Measurements from ENCODE around the gene LRBA.

DNA sequence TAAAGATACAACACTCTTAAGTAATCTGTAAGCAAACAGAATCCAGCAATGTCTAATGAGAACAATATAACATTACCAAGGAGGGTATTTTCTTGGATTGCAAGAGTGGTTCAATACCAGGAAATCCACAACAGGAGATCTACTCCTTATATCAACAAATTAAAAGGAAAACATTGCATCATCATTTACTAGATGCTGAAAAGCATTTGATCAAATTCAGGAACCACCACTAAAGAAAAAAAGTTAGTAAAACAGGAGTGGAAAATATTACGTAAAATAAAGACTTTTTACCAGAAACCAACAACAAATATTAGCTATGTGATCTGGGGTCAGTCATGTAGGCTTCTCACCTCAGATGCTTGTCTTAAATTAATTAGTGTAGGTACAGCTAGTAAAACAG lies 499.9 kb downstream of the LRBA start:
- TF ChIP-seq, protein P1, sequence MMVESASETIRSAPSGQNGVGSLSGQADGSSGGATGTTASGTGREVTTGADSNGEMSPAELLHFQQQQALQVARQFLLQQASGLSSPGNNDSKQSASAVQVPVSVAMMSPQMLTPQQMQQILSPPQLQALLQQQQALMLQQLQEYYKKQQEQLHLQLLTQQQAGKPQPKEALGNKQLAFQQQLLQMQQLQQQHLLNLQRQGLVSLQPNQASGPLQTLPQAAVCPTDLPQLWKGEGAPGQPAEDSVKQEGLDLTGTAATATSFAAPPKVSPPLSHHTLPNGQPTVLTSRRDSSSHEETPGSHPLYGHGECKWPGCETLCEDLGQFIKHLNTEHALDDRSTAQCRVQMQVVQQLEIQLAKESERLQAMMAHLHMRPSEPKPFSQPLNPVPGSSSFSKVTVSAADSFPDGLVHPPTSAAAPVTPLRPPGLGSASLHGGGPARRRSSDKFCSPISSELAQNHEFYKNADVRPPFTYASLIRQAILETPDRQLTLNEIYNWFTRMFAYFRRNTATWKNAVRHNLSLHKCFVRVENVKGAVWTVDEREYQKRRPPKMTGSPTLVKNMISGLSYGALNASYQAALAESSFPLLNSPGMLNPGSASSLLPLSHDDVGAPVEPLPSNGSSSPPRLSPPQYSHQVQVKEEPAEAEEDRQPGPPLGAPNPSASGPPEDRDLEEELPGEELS (CRISPR knock-in tag; IDR thresholded peaks at IDR 0.05; ENCODE audit: borderline replicate concordance) = no peak
- no peak for TF ChIP-seq RAD51 (IDR thresholded peaks at IDR 0.05; ENCODE audit: borderline replicate concordance, low read depth)
- TF ChIP-seq, protein P2, sequence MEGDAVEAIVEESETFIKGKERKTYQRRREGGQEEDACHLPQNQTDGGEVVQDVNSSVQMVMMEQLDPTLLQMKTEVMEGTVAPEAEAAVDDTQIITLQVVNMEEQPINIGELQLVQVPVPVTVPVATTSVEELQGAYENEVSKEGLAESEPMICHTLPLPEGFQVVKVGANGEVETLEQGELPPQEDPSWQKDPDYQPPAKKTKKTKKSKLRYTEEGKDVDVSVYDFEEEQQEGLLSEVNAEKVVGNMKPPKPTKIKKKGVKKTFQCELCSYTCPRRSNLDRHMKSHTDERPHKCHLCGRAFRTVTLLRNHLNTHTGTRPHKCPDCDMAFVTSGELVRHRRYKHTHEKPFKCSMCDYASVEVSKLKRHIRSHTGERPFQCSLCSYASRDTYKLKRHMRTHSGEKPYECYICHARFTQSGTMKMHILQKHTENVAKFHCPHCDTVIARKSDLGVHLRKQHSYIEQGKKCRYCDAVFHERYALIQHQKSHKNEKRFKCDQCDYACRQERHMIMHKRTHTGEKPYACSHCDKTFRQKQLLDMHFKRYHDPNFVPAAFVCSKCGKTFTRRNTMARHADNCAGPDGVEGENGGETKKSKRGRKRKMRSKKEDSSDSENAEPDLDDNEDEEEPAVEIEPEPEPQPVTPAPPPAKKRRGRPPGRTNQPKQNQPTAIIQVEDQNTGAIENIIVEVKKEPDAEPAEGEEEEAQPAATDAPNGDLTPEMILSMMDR (IDR thresholded peaks at IDR 0.05 in 2 of 3, conservative IDR thresholded peaks at IDR 0.05 in 1 of 3; ENCODE audit: insufficient read depth in 2 of 3, low read depth in 1 of 3, low read length in 3 of 3) = no peak
- TF ChIP-seq TSC22D4 (tag; IDR thresholded peaks at IDR 0.05) = no peak
- TF ChIP-seq ZNF583 (CRISPR knock-in tag; IDR thresholded peaks at IDR 0.05) = no peak
- TF ChIP-seq CBX5 (IDR thresholded peaks at IDR 0.05; ENCODE audit: borderline replicate concordance, low read depth) = no peak
- TF ChIP-seq NR2C2 (CRISPR knock-in tag; IDR thresholded peaks at IDR 0.05) = no peak
- no peak for TF ChIP-seq NR2C2 (tag; IDR thresholded peaks at IDR 0.05)
- TF ChIP-seq RFX5 (IDR thresholded peaks at IDR 0.05; ENCODE audit: low read depth, low read length) = no peak
- no peak for TF ChIP-seq SMAD2 (IDR thresholded peaks at IDR 0.05; ENCODE audit: low read depth, low read length)
- TF ChIP-seq ELF1 (tag; IDR thresholded peaks at IDR 0.05) = no peak
- no peak for TF ChIP-seq NFATC3 (IDR thresholded peaks at IDR 0.05)
- TF ChIP-seq, protein P3, sequence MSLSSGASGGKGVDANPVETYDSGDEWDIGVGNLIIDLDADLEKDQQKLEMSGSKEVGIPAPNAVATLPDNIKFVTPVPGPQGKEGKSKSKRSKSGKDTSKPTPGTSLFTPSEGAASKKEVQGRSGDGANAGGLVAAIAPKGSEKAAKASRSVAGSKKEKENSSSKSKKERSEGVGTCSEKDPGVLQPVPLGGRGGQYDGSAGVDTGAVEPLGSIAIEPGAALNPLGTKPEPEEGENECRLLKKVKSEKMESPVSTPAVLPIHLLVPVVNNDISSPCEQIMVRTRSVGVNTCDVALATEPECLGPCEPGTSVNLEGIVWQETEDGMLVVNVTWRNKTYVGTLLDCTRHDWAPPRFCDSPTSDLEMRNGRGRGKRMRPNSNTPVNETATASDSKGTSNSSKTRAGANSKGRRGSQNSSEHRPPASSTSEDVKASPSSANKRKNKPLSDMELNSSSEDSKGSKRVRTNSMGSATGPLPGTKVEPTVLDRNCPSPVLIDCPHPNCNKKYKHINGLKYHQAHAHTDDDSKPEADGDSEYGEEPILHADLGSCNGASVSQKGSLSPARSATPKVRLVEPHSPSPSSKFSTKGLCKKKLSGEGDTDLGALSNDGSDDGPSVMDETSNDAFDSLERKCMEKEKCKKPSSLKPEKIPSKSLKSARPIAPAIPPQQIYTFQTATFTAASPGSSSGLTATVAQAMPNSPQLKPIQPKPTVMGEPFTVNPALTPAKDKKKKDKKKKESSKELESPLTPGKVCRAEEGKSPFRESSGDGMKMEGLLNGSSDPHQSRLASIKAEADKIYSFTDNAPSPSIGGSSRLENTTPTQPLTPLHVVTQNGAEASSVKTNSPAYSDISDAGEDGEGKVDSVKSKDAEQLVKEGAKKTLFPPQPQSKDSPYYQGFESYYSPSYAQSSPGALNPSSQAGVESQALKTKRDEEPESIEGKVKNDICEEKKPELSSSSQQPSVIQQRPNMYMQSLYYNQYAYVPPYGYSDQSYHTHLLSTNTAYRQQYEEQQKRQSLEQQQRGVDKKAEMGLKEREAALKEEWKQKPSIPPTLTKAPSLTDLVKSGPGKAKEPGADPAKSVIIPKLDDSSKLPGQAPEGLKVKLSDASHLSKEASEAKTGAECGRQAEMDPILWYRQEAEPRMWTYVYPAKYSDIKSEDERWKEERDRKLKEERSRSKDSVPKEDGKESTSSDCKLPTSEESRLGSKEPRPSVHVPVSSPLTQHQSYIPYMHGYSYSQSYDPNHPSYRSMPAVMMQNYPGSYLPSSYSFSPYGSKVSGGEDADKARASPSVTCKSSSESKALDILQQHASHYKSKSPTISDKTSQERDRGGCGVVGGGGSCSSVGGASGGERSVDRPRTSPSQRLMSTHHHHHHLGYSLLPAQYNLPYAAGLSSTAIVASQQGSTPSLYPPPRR (CRISPR knock-in tag; IDR thresholded peaks at IDR 0.05; ENCODE audit: borderline replicate concordance) = no peak

Data from K562 (cell line).